Esophagus (tissue), 2 donors: Measurements from ENCODE around the gene BRD1. TPM values are rescaled to one million over a fixed set of nuclear protein-coding genes. Genes with fewer than 3 reads are reported as not detected.

Experiments
- H3K27ac ChIP-seq, 2 donors: one replicate each; pipeline ENCODE4 v1.5.1; 2013; ENCODE audit warnings: low read depth in 2 of 2, mild to moderate bottlenecking in 2 of 2, inconsistent platforms in 1 of 2, low read length in 1 of 2, moderate library complexity in 1 of 2
- H3K27me3 ChIP-seq, 2 donors: one replicate each; pipeline ENCODE4 v1.6.1; 2013; ENCODE audit warnings: low read length in 2 of 2, control low read depth in 1 of 2, mild to moderate bottlenecking in 1 of 2; ENCODE audit not compliant: insufficient read depth in 2 of 2, control insufficient read depth in 1 of 2
- H3K36me3 ChIP-seq, 2 donors: one replicate each; pipeline ENCODE4 v1.6.1; 2013; ENCODE audit warnings: low read length in 1 of 2; ENCODE audit not compliant: control insufficient read depth in 2 of 2, insufficient read depth in 2 of 2
- H3K4me1 ChIP-seq, 2 donors: one replicate each; pipeline ENCODE4 v1.6.1; 2013; ENCODE audit warnings: low read length in 1 of 2; ENCODE audit not compliant: control insufficient read depth in 2 of 2, insufficient read depth in 2 of 2
- H3K4me3 ChIP-seq, 2 donors: one replicate each; pipeline ENCODE4 v1.5.1; 2013; ENCODE audit warnings: low read length in 2 of 2, mild to moderate bottlenecking in 2 of 2, low read depth in 1 of 2, moderate library complexity in 1 of 2
- H3K9me3 ChIP-seq, 2 donors: one replicate each; pipeline ENCODE4 v1.6.1; 2013; ENCODE audit warnings: mild to moderate bottlenecking in 2 of 2, low read depth in 1 of 2, low read length in 1 of 2, moderate library complexity in 1 of 2; ENCODE audit not compliant: control insufficient read depth in 2 of 2, insufficient read depth in 1 of 2
- WGBS, 2 donors: extraction: QIAGEN DNeasy Blood & Tissue Kit; methylation state at CpG; one replicate each; pipeline ENCODE4 v1.1.7; 2013; 5-methylcytosine and 5-hydroxymethylcytosine counted together
- polyA plus RNA-seq, 2 donors: library from polyadenylated mRNA; stranded (reverse); fragments of 200-250 nt; gene quantifications; one replicate each; pipeline ENCODE4 v1.2.3, GENCODE V29; 2013
- donor health status: healthy with polysubstance abuse.
- donor health status: Bipolar disorder and iron deficiency.

The BRD1 gene
- polyA plus RNA-seq, 2 donors = 17.7 to 23.5 TPM

- Histone ChIP-seq H3K27ac (no peak overlapping the region), H3K27me3 (no peaks in the 10 kb centered on the region), H3K9me3 (peaks cover 0 to 2% of the 10 kb centered on the region in 2 donors), H3K4me1 (peaks cover 4 to 8% of the 10 kb centered on the region in 2 donors), H3K36me3 (no peaks in the 10 kb centered on the region), H3K4me3 (no peak overlapping the region)
- 51 to 57% methylated on average over 5 of the region's 5 CpGs for WGBS, 2 donors
These were observed 67.4 kb downstream of the BRD1 start for GRCh38 chr22:49760280-49760629.

- 82 to 86% methylated on average over 7 of the region's 7 CpGs for WGBS, 2 donors
- Histone ChIP-seq H3K9me3 (peaks cover 0 to 2% of the 10 kb centered on the region in 2 donors), H3K4me3 (no peak overlapping the region)
These were observed 71.0 kb downstream of the BRD1 start for GRCh38 chr22:49756676-49757075.

GRCh38 chr22:49756201-49756600 is 71.5 kb downstream of the BRD1 start:
- peaks cover 4 to 8% of the 10 kb centered on the region in 2 donors for H3K4me1 ChIP-seq
- peaks cover 0 to 2% of the 10 kb centered on the region in 2 donors for H3K9me3 ChIP-seq
- no peak overlapping the region for H3K27ac ChIP-seq
- H3K36me3 ChIP-seq = no peaks in the 10 kb centered on the region
- WGBS, 2 donors = 77 to 80% methylated on average over 5 of the region's 5 CpGs
- no peaks in the 10 kb centered on the region for H3K27me3 ChIP-seq
- no peak overlapping the region for H3K4me3 ChIP-seq

More at GRCh38 chr22:49756676-49757075, 71.0 kb downstream of the BRD1 start:
- Histone ChIP-seq H3K27me3 (no peaks in the 10 kb centered on the region), H3K36me3 (no peaks in the 10 kb centered on the region), H3K27ac (no peak overlapping the region), H3K4me1 (peaks cover 4 to 8% of the 10 kb centered on the region in 2 donors)

- Histone ChIP-seq H3K9me3 (peaks cover 0 to 2% of the 10 kb centered on the region in 2 donors), H3K27ac (no peak overlapping the region), H3K36me3 (no peaks in the 10 kb centered on the region), H3K4me3 (no peak overlapping the region), H3K4me1 (peaks cover 0 to 4% of the 10 kb centered on the region in 2 donors), H3K27me3 (no peaks in the 10 kb centered on the region)
- 82 to 86% methylated on average over 10 of the region's 10 CpGs for WGBS, 2 donors
These were observed 72.1 kb downstream of the BRD1 start for GRCh38 chr22:49755631-49756001.

- no peaks in the 10 kb centered on the region for H3K27me3 ChIP-seq
- H3K36me3 ChIP-seq = no peaks in the 10 kb centered on the region
- H3K27ac ChIP-seq = no peak overlapping the region
- 58 to 68% methylated on average over 25 of the region's 25 CpGs for WGBS, 2 donors
- H3K4me1 ChIP-seq = no peaks in the 10 kb centered on the region
- H3K9me3 ChIP-seq = peaks cover 0 to 2% of the 10 kb centered on the region in 2 donors
- no peak overlapping the region for H3K4me3 ChIP-seq
These were observed 72.7 kb downstream of the BRD1 start for GRCh38 chr22:49754696-49755630.

GRCh38 chr22:49753961-49754695 is 73.5 kb downstream of the BRD1 start:
- H3K36me3 ChIP-seq = no peaks in the 10 kb centered on the region
- no peaks in the 10 kb centered on the region for H3K27me3 ChIP-seq
- 54 to 69% methylated on average over 20 of the region's 20 CpGs for WGBS, 2 donors

GRCh38 chr22:49753276-49753890 is 74.3 kb downstream of the BRD1 start:
- Histone ChIP-seq H3K9me3 (peaks cover 0 to 5% of the 10 kb centered on the region in 2 donors), H3K36me3 (no peaks in the 10 kb centered on the region), H3K27me3 (no peaks in the 10 kb centered on the region), H3K27ac (no peak overlapping the region), H3K4me1 (no peaks in the 10 kb centered on the region), H3K4me3 (no peak overlapping the region)
- 77 to 81% methylated on average over 20 of the region's 20 CpGs for WGBS, 2 donors

More at GRCh38 chr22:49753961-49754695, 73.5 kb downstream of the BRD1 start:
- Histone ChIP-seq H3K4me1 (no peaks in the 10 kb centered on the region), H3K4me3 (no peak overlapping the region), H3K9me3 (peaks cover 0 to 2% of the 10 kb centered on the region in 2 donors), H3K27ac (no peak overlapping the region)

GRCh38 chr22:49752598-49753091 is 75.0 kb downstream of the BRD1 start:
- H3K36me3 ChIP-seq = no peaks in the 10 kb centered on the region
- no peak overlapping the region for H3K27ac ChIP-seq
- peaks cover 0 to 7% of the 10 kb centered on the region in 2 donors for H3K9me3 ChIP-seq
- no peaks in the 10 kb centered on the region for H3K27me3 ChIP-seq
- WGBS, 2 donors = 45 to 62% methylated on average over 21 of the region's 21 CpGs
- H3K4me3 ChIP-seq = no peak overlapping the region
- no peaks in the 10 kb centered on the region for H3K4me1 ChIP-seq

- Histone ChIP-seq H3K27ac (no peak overlapping the region), H3K27me3 (no peaks in the 10 kb centered on the region), H3K4me3 (no peak overlapping the region), H3K4me1 (no peaks in the 10 kb centered on the region), H3K36me3 (no peaks in the 10 kb centered on the region), H3K9me3 (peaks cover 0 to 7% of the 10 kb centered on the region in 2 donors)
- WGBS, 2 donors = 57 to 62% methylated on average over 17 of the region's 17 CpGs
These were observed 75.6 kb downstream of the BRD1 start for GRCh38 chr22:49751966-49752597.
